Osteoblast (primary cell): ENCODE results near the gene GNAZ. TPM values are rescaled to one million over a fixed set of nuclear protein-coding genes. Genes with fewer than 3 reads are reported as not detected.

ENCODE experiments used
- DNase-seq: peaks from one replicate; pipeline ENCODE4 v3.0.0; 2011; ENCODE audit warnings: low spot score, mixed read lengths; ENCODE audit not compliant: insufficient read length; ENCODE audit errors: missing footprints
- H2AFZ ChIP-seq: 2 replicates; pipeline ENCODE4 v1.6.0; 2011; ENCODE audit warnings: mild to moderate bottlenecking, low read length
- H3K27ac ChIP-seq: 2 replicates; pipeline ENCODE4 v1.5.1; 2011; ENCODE audit warnings: mild to moderate bottlenecking, low read depth, low read length, moderate library complexity
- H3K27me3 ChIP-seq: 2 replicates; pipeline ENCODE4 v1.6.0; 2012; ENCODE audit warnings: mild to moderate bottlenecking, control low read depth, inconsistent platforms, low read length, moderate library complexity; ENCODE audit not compliant: insufficient read depth
- H3K36me3 ChIP-seq: 2 replicates; pipeline ENCODE4 v1.5.1; 2011; ENCODE audit warnings: mild to moderate bottlenecking, low read length, control low read depth, moderate library complexity; ENCODE audit not compliant: insufficient read depth
- H3K4me1 ChIP-seq: 2 replicates; pipeline ENCODE4 v1.5.1; 2011; ENCODE audit warnings: mild to moderate bottlenecking, low read length, control low read depth, moderate library complexity; ENCODE audit not compliant: insufficient read depth
- H3K4me2 ChIP-seq: 2 replicates; pipeline ENCODE4 v1.6.0; 2011; ENCODE audit warnings: mild to moderate bottlenecking, low read length; ENCODE audit not compliant: insufficient read depth
- H3K4me3 ChIP-seq: fragments of 200-600 bp; sonication (generic); 3 replicates; pipeline ENCODE4 v1.5.1; 2012; ENCODE audit warnings: mild to moderate bottlenecking, low read length, inconsistent platforms; ENCODE audit not compliant: insufficient read depth
- H3K79me2 ChIP-seq: 2 replicates; pipeline ENCODE4 v1.6.0; 2012; ENCODE audit warnings: mild to moderate bottlenecking, low read length, control low read depth, inconsistent platforms; ENCODE audit not compliant: insufficient read depth
- H3K9me3 ChIP-seq: 2 replicates; pipeline ENCODE4 v1.5.1; 2011; ENCODE audit warnings: low read depth, low read length, control low read depth
- H4K20me1 ChIP-seq: 2 replicates; pipeline ENCODE4 v1.6.0; 2012; ENCODE audit warnings: mild to moderate bottlenecking, low read length, control low read depth; ENCODE audit not compliant: insufficient read depth
- CTCF ChIP-seq: IDR thresholded peaks from 2 replicates; pipeline ENCODE4 v1.5.1; 2011; ENCODE audit warnings: mild to moderate bottlenecking, low read depth, low read length, moderate library complexity; ENCODE audit errors: extremely low read depth
- total RNA-seq: library from RNA; depleted of rRNA; stranded (reverse); fragments of >200 nt; gene quantifications from 2 replicates; pipeline ENCODE4 v1.2.3, GENCODE V29; 2012

Gene GNAZ
- total RNA-seq, 1 donor: 0.72 TPM

GRCh38 chr22:23065069-23065451 is 5.3 kb upstream of the GNAZ start:
- H3K27ac ChIP-seq: no peak overlapping the region
- H3K79me2 ChIP-seq: no peaks in the 10 kb centered on the region
- no peaks in the 10 kb centered on the region for H4K20me1 ChIP-seq
- no peak overlapping the region for H3K4me3 ChIP-seq
- H2AFZ ChIP-seq: no peak overlapping the region
- H3K9me3 ChIP-seq: no peaks in the 10 kb centered on the region
- H3K36me3 ChIP-seq: no peaks in the 10 kb centered on the region
- peak; percentile 29 for DNase-seq
- H3K4me2 ChIP-seq: no peak overlapping the region
- no peak for TF ChIP-seq CTCF
- peaks cover 5% of the 10 kb centered on the region for H3K4me1 ChIP-seq
- H3K27me3 ChIP-seq: no peaks in the 10 kb centered on the region

- no peak for TF ChIP-seq CTCF
- Histone ChIP-seq H3K4me2 (no peak overlapping the region), H3K4me3 (no peak overlapping the region), H4K20me1 (no peaks in the 10 kb centered on the region), H3K36me3 (no peaks in the 10 kb centered on the region), H3K27me3 (no peaks in the 10 kb centered on the region), H3K4me1 (peaks cover 5% of the 10 kb centered on the region), H2AFZ (no peak overlapping the region), H3K9me3 (no peaks in the 10 kb centered on the region), H3K79me2 (no peaks in the 10 kb centered on the region), H3K27ac (no peak overlapping the region)
- peak; percentile 75 for DNase-seq
Observed at GRCh38 chr22:23065495-23066122, 4.7 kb upstream of the GNAZ start.

GRCh38 chr22:23066200-23067022 is 3.9 kb upstream of the GNAZ start:
- H3K4me1 ChIP-seq: peaks cover 5% of the 10 kb centered on the region
- no peak for TF ChIP-seq CTCF
- no peaks in the 10 kb centered on the region for H3K79me2 ChIP-seq
- H3K27me3 ChIP-seq: no peaks in the 10 kb centered on the region
- no peaks in the 10 kb centered on the region for H3K9me3 ChIP-seq
- no peak overlapping the region for H3K4me3 ChIP-seq
- DNase-seq: peak; percentile 32
- H3K4me2 ChIP-seq: no peak overlapping the region
- H3K27ac ChIP-seq: no peak overlapping the region
- H3K36me3 ChIP-seq: no peaks in the 10 kb centered on the region
- no peaks in the 10 kb centered on the region for H4K20me1 ChIP-seq
- H2AFZ ChIP-seq: no peak overlapping the region

- Histone ChIP-seq H4K20me1 (no peaks in the 10 kb centered on the region), H3K79me2 (no peaks in the 10 kb centered on the region), H3K36me3 (no peaks in the 10 kb centered on the region), H3K4me2 (no peak overlapping the region), H2AFZ (no peak overlapping the region), H3K4me1 (peaks cover 5% of the 10 kb centered on the region), H3K9me3 (no peaks in the 10 kb centered on the region), H3K4me3 (no peak overlapping the region), H3K27ac (no peak overlapping the region), H3K27me3 (peaks cover 3% of the 10 kb centered on the region)
- DNase-seq: no peak
- no peak for TF ChIP-seq CTCF
Observed at GRCh38 chr22:23067023-23067650, 3.2 kb upstream of the GNAZ start.
